Measurements from ENCODE around the gene SORCS1.

Gene SORCS1

DNA sequence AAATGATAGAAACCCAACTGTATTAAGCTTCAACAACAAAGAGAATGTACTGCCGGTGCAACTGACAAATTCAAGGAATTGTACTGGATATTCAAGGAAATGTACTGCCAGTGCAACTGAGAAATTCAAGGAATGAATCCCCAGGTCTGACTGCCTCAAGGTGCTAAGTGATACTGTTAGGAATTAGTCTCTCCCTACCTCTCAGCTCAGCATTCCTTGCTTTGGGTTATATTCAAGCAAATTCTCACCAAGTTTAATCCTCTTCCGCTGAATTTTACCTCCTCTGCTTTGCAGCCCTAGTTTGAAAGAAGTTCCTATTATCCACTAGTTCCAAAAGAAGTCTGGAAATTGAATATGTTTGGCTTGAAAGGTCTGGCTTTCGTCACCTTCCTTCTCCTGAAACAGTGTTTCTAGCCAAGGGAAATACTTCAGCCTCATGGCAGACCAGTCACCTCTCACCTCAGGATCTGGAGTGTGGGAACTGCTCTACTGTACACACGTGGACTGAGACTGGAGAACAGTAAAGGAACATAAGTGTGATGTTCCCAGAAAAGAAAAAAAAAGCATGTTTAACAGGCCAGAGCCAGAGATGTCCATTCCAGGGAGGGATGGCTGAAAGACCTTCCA, 60.4 kb downstream of the SORCS1 start:
- H3K9me3 ChIP-seq (ENCODE audit: insufficient read depth, low read depth, low read length): peaks cover 4% of the 10 kb centered on the region; the same call in 1 of the 2 replicates
- peaks cover 17% of the 10 kb centered on the region for H3K4me1 ChIP-seq (ENCODE audit: insufficient read depth, low read length)
- H3K27me3 ChIP-seq (ENCODE audit: insufficient read depth, low read length): no peaks in the 10 kb centered on the region
- no peak overlapping the region for H3K9ac ChIP-seq (ENCODE audit: low read depth, low read length)
- 88% methylated on average over 4 of the region's 4 CpGs for WGBS
- no peak overlapping the region for H3K27ac ChIP-seq (ENCODE audit: low read depth, low read length)
- no peaks in the 10 kb centered on the region for H3K36me3 ChIP-seq (ENCODE audit: insufficient read depth, low read length)
- H3K4me3 ChIP-seq (ENCODE audit: low read length): no peak overlapping the region

DNA sequence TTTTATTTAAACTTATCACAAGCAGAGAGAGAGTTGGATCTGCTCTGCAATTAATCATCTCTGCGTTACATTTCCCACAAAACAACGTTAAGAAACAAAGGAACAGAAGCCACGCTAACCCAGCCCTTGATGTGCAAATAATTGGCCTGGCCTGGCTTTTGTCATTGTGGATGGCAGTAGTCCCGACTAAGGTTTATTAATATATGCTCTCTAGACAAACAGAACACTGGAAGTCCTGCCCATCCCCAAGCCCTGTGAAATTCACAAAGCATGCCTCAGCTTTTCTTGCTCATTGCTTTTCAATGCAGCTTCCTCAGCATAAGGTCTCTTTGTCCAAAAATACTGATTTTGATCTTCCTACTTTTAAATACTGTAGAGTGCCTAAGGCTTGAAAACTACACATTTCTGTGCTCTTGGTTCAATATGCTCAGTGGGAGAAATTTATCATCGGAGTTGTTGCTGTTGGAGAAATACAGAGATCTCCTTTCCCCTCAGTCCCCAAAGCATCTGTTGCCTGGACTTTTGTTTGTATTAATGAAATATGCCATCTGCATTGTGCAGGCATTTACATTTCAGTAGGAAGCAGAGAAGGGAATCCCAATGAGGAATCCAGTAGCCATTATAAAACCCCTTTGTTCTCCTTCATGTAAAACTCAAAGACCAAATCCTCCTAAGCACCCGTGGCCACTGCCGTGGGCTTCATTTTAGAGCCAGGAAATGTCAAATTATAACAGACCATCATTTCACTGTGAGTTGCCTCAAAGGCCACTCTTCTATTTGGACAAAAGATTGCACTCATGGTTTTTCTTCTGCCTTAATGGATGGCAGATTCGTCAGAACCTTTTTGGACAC, 61.1 kb downstream of the SORCS1 start:
- Histone ChIP-seq H3K27me3 (ENCODE audit: insufficient read depth, low read length) (no peaks in the 10 kb centered on the region), H3K4me3 (ENCODE audit: low read length) (no peak overlapping the region), H3K4me1 (ENCODE audit: insufficient read depth, low read length) (peaks cover 17% of the 10 kb centered on the region), H3K9me3 (ENCODE audit: insufficient read depth, low read depth, low read length) (no peaks in the 10 kb centered on the region), H3K9ac (ENCODE audit: low read depth, low read length) (0 out of 2 replicates have a peak overlapping the region, but pooled peaks have one; percentile 7), H3K27ac (ENCODE audit: low read depth, low read length) (no peak overlapping the region), H3K36me3 (ENCODE audit: insufficient read depth, low read length) (no peaks in the 10 kb centered on the region)
- WGBS: 75% methylated on average over 7 of the region's 8 CpGs

DNA sequence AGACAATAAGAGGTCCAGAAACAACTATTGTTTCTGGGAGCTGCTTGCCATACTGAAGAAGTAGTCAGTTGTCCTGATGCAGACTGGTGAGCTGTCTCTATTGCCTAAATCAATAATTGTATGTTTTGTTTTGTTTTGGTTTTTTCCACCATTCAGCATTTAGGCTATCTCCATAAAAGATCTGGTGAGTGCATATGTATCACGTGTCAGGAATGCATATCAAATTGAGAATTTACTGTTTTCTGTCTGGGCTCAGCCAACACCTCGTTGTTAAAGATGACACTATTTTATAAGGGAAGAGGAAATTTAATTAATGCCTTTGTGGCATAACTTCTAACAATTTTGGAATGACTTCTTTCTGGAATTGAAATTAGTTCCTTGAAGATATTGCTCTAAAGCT, 66.2 kb downstream of the SORCS1 start:
- no peaks in the 10 kb centered on the region for H3K9me3 ChIP-seq (ENCODE audit: insufficient read depth, low read depth, low read length)
- H3K9ac ChIP-seq (ENCODE audit: low read depth, low read length): no peak overlapping the region
- H3K36me3 ChIP-seq (ENCODE audit: insufficient read depth, low read length): no peaks in the 10 kb centered on the region
- H3K4me1 ChIP-seq (ENCODE audit: insufficient read depth, low read length): peaks cover 7% of the 10 kb centered on the region
- H3K27ac ChIP-seq (ENCODE audit: low read depth, low read length): no peak overlapping the region
- H3K27me3 ChIP-seq (ENCODE audit: insufficient read depth, low read length): no peaks in the 10 kb centered on the region
- 92% methylated on average over 2 of the region's 2 CpGs for WGBS
- no peak overlapping the region for H3K4me3 ChIP-seq (ENCODE audit: low read length)

DNA sequence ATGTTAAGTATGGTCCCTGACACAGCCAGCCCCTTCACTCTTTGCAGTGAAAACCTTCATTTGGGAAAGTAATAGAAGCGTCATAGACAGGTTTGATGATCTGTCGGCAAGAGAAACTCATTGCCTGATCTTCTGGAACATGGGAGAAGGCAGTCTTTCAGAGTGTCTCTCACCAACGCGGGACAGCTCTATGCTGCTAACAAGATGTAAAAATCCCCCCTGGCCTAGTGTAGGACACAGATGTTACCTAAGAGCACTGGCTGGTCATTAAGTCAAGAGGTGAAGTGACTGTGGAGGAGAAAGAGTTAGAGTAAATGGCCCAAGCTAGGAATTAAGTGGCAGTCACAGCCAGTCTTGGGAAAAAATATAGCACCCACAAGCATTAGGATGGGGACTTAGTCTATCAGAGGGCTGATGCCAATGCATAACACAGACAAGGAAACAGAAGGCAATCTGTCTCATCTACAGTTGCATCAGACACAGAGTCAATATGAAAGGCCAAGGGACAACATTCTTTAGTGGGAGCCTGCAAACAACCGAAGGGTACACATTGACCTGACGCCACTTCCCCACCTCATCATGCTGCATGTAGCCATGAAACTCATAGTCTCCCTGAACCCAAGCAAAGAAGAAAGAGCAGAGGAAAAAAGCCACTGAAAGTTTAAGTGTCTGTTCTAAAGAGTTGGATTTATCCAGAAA, 69.5 kb downstream of the SORCS1 start:
- no peaks in the 10 kb centered on the region for H3K36me3 ChIP-seq (ENCODE audit: insufficient read depth, low read length)
- H3K9me3 ChIP-seq (ENCODE audit: insufficient read depth, low read depth, low read length): no peaks in the 10 kb centered on the region
- 93% methylated on average over 6 of the region's 6 CpGs for WGBS
- no peak overlapping the region for H3K27ac ChIP-seq (ENCODE audit: low read depth, low read length)
- H3K27me3 ChIP-seq (ENCODE audit: insufficient read depth, low read length): no peaks in the 10 kb centered on the region
- no peak overlapping the region for H3K9ac ChIP-seq (ENCODE audit: low read depth, low read length)
- H3K4me3 ChIP-seq (ENCODE audit: low read length): no peak overlapping the region
- no peaks in the 10 kb centered on the region for H3K4me1 ChIP-seq (ENCODE audit: insufficient read depth, low read length)

- H3K4me1 ChIP-seq (ENCODE audit: insufficient read depth, low read length): no peaks in the 10 kb centered on the region
- no peaks in the 10 kb centered on the region for H3K36me3 ChIP-seq (ENCODE audit: insufficient read depth, low read length)
- no peak overlapping the region for H3K9ac ChIP-seq (ENCODE audit: low read depth, low read length)
- WGBS: 90% methylated on average over 1 of the region's 1 CpG
- H3K9me3 ChIP-seq (ENCODE audit: insufficient read depth, low read depth, low read length): no peaks in the 10 kb centered on the region
- H3K4me3 ChIP-seq (ENCODE audit: low read length): no peak overlapping the region
- no peaks in the 10 kb centered on the region for H3K27me3 ChIP-seq (ENCODE audit: insufficient read depth, low read length)
- no peak overlapping the region for H3K27ac ChIP-seq (ENCODE audit: low read depth, low read length)
Measured at GRCh38 chr10:107092321-107092720, 72.2 kb downstream of the SORCS1 start.

DNA sequence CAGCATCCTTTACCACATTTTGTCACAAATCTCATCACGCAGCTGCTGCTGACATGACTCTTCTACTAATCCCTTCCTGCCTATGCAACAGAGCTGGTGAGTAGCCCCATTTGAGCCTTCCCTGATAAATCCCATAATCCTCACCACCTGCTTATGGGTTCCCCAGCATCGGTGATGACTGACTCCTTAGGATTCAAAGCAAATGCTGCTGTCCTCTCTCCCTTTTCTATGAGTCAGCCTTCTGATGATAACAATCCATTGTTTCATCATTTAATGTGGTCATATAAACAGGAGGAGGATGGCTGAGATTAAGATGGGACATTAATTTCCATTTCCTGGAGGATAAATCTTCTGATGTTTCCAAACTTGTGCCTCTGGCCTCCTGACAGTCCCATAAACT, 73.4 kb downstream of the SORCS1 start:
- Histone ChIP-seq H3K4me1 (ENCODE audit: insufficient read depth, low read length) (no peaks in the 10 kb centered on the region), H3K9ac (ENCODE audit: low read depth, low read length) (no peak overlapping the region), H3K27me3 (ENCODE audit: insufficient read depth, low read length) (no peaks in the 10 kb centered on the region), H3K4me3 (ENCODE audit: low read length) (no peak overlapping the region), H3K27ac (ENCODE audit: low read depth, low read length) (no peak overlapping the region), H3K36me3 (ENCODE audit: insufficient read depth, low read length) (no peaks in the 10 kb centered on the region), H3K9me3 (ENCODE audit: insufficient read depth, low read depth, low read length) (no peaks in the 10 kb centered on the region)
- WGBS: 96% methylated on average over 2 of the region's 2 CpGs

- Histone ChIP-seq H3K4me3 (ENCODE audit: low read length) (no peak overlapping the region), H3K9ac (ENCODE audit: low read depth, low read length) (no peak overlapping the region), H3K36me3 (ENCODE audit: insufficient read depth, low read length) (no peaks in the 10 kb centered on the region), H3K9me3 (ENCODE audit: insufficient read depth, low read depth, low read length) (no peaks in the 10 kb centered on the region), H3K27ac (ENCODE audit: low read depth, low read length) (no peak overlapping the region), H3K4me1 (ENCODE audit: insufficient read depth, low read length) (peaks cover 7% of the 10 kb centered on the region; the same call in 1 of the 2 replicates), H3K27me3 (ENCODE audit: insufficient read depth, low read length) (no peaks in the 10 kb centered on the region)
- 94% methylated on average over 5 of the region's 6 CpGs for WGBS
Measured at GRCh38 chr10:107085665-107086525, 78.6 kb downstream of the SORCS1 start.

GRCh38 chr10:107083388-107084009, 81.0 kb downstream of the SORCS1 start:
- H3K4me3 ChIP-seq (ENCODE audit: low read length): no peak overlapping the region
- 77% methylated on average over 2 of the region's 3 CpGs for WGBS
- peaks cover 7% of the 10 kb centered on the region; the same call in 1 of the 2 replicates for H3K4me1 ChIP-seq (ENCODE audit: insufficient read depth, low read length)
- no peaks in the 10 kb centered on the region for H3K36me3 ChIP-seq (ENCODE audit: insufficient read depth, low read length)
- no peak overlapping the region for H3K27ac ChIP-seq (ENCODE audit: low read depth, low read length)
- H3K9ac ChIP-seq (ENCODE audit: low read depth, low read length): no peak overlapping the region
- H3K9me3 ChIP-seq (ENCODE audit: insufficient read depth, low read depth, low read length): no peaks in the 10 kb centered on the region
- H3K27me3 ChIP-seq (ENCODE audit: insufficient read depth, low read length): no peaks in the 10 kb centered on the region

- Histone ChIP-seq H3K4me3 (ENCODE audit: low read length) (no peak overlapping the region), H3K27ac (ENCODE audit: low read depth, low read length) (no peak overlapping the region), H3K9me3 (ENCODE audit: insufficient read depth, low read depth, low read length) (no peaks in the 10 kb centered on the region), H3K36me3 (ENCODE audit: insufficient read depth, low read length) (no peaks in the 10 kb centered on the region), H3K27me3 (ENCODE audit: insufficient read depth, low read length) (no peaks in the 10 kb centered on the region), H3K4me1 (ENCODE audit: insufficient read depth, low read length) (peaks cover 7% of the 10 kb centered on the region; the same call in 1 of the 2 replicates), H3K9ac (ENCODE audit: low read depth, low read length) (no peak overlapping the region)
- 92% methylated on average over 1 of the region's 1 CpG for WGBS
Measured at GRCh38 chr10:107081644-107082043, 82.9 kb downstream of the SORCS1 start.

DNA sequence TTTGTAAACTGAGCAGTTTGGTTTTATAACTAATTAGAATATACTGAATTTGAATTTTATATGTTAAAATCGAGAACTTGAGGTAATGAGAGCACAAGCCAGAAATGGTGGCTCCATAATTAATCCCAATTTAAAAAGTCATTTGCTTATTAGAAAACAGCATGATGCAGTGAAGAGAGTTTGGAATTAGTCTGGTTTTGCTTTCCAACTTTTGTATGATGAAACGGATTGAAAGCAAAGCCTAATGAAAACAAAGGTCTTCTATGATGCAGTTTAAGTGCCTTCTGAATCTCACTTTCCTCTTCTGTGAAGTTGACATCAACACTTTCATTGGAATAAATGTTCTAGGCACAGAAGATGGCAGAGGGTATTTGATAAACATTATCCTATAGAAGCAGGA, 89.4 kb downstream of the SORCS1 start:
- 97% methylated on average over 2 of the region's 2 CpGs for WGBS
- no peaks in the 10 kb centered on the region for H3K36me3 ChIP-seq (ENCODE audit: insufficient read depth, low read length)
- no peak overlapping the region for H3K4me3 ChIP-seq (ENCODE audit: low read length)
- no peak overlapping the region for H3K27ac ChIP-seq (ENCODE audit: low read depth, low read length)
- H3K27me3 ChIP-seq (ENCODE audit: insufficient read depth, low read length): no peaks in the 10 kb centered on the region
- no peaks in the 10 kb centered on the region for H3K9me3 ChIP-seq (ENCODE audit: insufficient read depth, low read depth, low read length)
- no peak overlapping the region for H3K9ac ChIP-seq (ENCODE audit: low read depth, low read length)
- H3K4me1 ChIP-seq (ENCODE audit: insufficient read depth, low read length): peaks cover 18% of the 10 kb centered on the region
